ENCODE measurements around the gene PRDM1.
A peak's percentile ranks its signal among the peaks of the same experiment; 100 is the strongest.
"Not testable (repeated sequence)": the region's sequence is repeated elsewhere in the genome, so short reads cannot be mapped to it uniquely, and the experiment has no call there.

Gene PRDM1

GRCh38 chr6:106142876-106143431 is 56.8 kb downstream of the PRDM1 start:
- no peak for DNase-seq

DNA sequence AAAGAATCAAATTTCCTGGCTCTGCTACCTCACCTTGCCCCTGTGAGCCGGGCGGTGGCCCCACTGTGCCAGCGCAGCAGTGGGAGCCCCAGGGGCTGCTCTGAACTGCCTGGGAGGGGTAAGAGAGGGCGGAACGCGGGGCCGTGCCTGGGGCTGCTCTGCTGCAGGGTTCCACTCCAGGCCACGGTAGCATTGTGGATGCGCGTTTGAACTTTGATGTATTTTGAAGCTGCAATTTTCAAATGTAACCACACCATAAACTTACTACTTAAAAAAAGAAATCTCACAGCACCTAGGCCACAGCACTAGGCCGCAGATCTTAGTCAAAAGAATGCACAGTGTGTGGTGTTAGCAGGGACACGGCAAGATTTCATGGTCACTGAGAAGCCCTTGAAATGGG is 57.5 kb downstream of the PRDM1 start:
- DNase-seq, result no peak

DNA sequence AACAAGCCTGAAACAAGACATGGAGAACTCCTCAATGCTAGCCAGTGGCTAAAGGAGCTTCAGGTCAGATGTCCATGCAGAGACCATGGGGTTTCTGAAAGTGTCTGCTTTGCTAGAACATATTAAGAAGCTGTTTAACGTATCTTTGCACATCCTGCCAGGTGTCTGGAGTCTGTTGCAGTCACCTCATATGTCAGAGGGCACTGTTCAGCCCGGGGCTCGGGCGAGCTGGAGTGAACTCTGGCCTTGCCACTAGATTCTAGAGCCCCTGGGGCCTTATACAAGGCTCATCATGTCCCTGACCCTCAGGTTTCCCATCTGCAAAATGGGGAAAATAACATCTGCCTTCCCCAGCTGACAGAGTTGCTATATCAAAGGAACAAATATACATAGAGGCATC is 59.0 kb downstream of the PRDM1 start:
- DNase-seq, result no peak

DNA sequence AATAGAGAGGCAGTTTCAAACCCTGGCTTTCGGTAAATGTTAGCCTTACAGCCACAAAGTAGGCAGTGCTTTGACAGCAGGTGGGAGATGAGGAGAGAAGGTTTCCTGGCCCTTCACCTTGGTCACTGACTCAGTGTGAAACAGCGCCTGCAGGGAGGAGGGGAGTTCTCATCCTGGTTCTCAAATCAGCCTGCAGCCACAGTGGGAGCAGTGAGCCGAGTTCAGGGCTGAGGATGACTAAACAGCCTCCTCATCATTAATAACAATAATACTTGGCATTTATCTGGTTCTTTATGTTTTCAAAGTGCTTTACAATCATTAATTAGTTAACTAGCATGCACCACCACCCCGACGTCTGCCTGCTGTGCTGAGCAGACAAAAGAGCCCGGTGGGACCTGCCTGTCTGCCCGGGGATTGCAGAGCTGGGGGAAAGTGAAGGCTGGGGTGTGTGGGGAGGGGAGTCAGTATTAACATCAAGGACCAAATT is 59.6 kb downstream of the PRDM1 start:
- DNase-seq, result no peak

GRCh38 chr6:106146852-106147351 is 60.8 kb downstream of the PRDM1 start:
- DNase-seq, result no peak

DNA sequence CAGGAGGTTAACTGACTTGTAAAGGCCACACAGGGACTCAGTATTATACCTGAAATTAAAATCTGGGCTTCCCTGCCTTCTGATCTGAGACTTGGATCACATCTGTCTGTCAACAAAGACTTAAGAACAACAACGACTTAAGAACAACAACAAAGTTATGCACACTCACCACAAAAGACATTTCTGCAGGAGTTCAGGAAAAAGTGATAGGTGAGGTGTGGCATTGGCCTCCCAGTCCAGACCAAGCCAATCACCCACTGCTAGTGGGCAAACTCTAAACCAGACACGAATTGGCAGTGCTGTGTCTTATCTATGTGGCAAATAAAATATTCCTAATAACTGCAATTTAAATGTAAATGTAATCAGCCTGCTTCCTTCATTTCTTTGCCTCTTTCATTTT is 61.3 kb downstream of the PRDM1 start:
- no peak for DNase-seq

GRCh38 chr6:106149472-106150069 is 63.4 kb downstream of the PRDM1 start:
- peak; percentile 19 for DNase-seq

GRCh38 chr6:106152476-106152875 is 66.3 kb downstream of the PRDM1 start:
- not testable (repeated sequence) for DNase-seq

DNA sequence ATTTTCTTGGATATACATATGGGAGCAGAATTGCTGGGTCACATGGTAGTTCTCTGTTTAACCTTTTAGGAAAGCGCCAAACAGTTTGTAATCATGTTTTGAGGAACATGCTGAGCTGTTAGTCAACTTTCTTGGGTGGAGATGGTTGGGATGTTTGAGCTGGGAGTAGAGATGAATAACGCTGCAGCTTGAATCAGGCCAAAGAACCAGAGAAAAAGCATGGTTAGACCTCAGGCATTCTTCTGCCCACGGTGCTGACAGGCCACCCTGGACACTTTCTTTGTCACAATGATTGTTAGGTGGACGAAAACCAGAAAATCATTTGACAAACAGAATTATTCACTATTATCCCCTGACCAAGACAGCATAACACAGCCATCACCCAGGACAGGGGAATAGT is 66.8 kb downstream of the PRDM1 start:
- no peak for DNase-seq

- no peak for DNase-seq
These were observed 68.2 kb downstream of the PRDM1 start for GRCh38 chr6:106154326-106154725.

- no peak for DNase-seq
These were observed 69.2 kb downstream of the PRDM1 start for GRCh38 chr6:106155219-106155830.

- DNase-seq, result no peak
These were observed 70.3 kb downstream of the PRDM1 start for GRCh38 chr6:106156413-106156812.

- DNase-seq, result no peak
These were observed 70.7 kb downstream of the PRDM1 start for GRCh38 chr6:106156863-106157262.

GRCh38 chr6:106158816-106159215 is 72.7 kb downstream of the PRDM1 start:
- no peak for DNase-seq
